Tibial nerve (tissue), 4 donors: ENCODE data around the gene SPSB4. TPM values are rescaled to one million over a fixed set of nuclear protein-coding genes. Genes with fewer than 3 reads are reported as not detected.

Source experiments
- DNase-seq, 2 donors: peaks; one replicate each; pipeline ENCODE4 v3.0.0-alpha.2; 2019; ENCODE audit warnings: low spot score in 2 of 2
- H3K27ac ChIP-seq, 4 donors: fragments of 200-600 bp; sonication (generic) in 3 of 4; one replicate each; pipeline ENCODE4 v1.5.1; 2017 to 2019; ENCODE audit warnings: mild to moderate bottlenecking in 1 of 4
- H3K27me3 ChIP-seq, 2 donors: fragments of 200-600 bp; sonication (generic) in 1 of 2; one replicate each; pipeline versions ENCODE4 v1.5.1 to v1.6.0; 2017 to 2019
- H3K36me3 ChIP-seq, 3 donors: fragments of 200-600 bp; sonication (generic); one replicate each; pipeline ENCODE4 v1.5.1; 2018 to 2019
- H3K4me1 ChIP-seq, 4 donors: fragments of 200-600 bp; sonication (generic) in 3 of 4; one replicate each; pipeline ENCODE4 v1.5.1; 2017 to 2019
- H3K4me3 ChIP-seq, 4 donors: fragments of 200-600 bp; sonication (generic) in 3 of 4; one replicate each; pipeline ENCODE4 v1.5.1; 2017 to 2019; ENCODE audit warnings: mild to moderate bottlenecking in 1 of 4, moderate library complexity in 1 of 4
- H3K9me3 ChIP-seq, 4 donors: fragments of 200-600 bp; sonication (generic) in 3 of 4; one replicate each; pipeline ENCODE4 v1.5.1; 2017 to 2019
- CTCF ChIP-seq, 5 experiments: fragments of 200-600 bp in 3 of 5; fragments of 450-650 bp in 2 of 5; sonication (generic) in 3 of 5; IDR thresholded peaks; one replicate each; pipeline ENCODE4 v1.5.1; 2016 to 2019; ENCODE audit warnings: antibody characterized with exemption in 5 of 5, mild to moderate bottlenecking in 3 of 5, moderate library complexity in 2 of 5
- EP300 ChIP-seq, 2 donors: sonication (generic); formaldehyde crosslinking; IDR thresholded peaks; one replicate each; pipeline ENCODE4 v1.6.1; 2017; ENCODE audit warnings: antibody characterized with exemption in 2 of 2, mild to moderate bottlenecking in 1 of 2
- POLR2A ChIP-seq, 2 donors: fragments of 450-650 bp; IDR thresholded peaks; one replicate each; pipeline ENCODE4 v1.6.1; 2017; ENCODE audit warnings: antibody characterized with exemption in 2 of 2, mild to moderate bottlenecking in 2 of 2, moderate library complexity in 2 of 2
- WGBS, 2 donors: methylation state at CpG; one replicate each; pipeline ENCODE4 v1.1.5; 2018; 5-methylcytosine and 5-hydroxymethylcytosine counted together
- total RNA-seq, 4 donors: library from RNA; depleted of rRNA; stranded (reverse); fragments of >200 nt; gene quantifications; one replicate each; pipeline ENCODE4 v1.1.0, GENCODE V29; 2016

The SPSB4 gene
- total RNA-seq, 4 donors from 2014 or later: 0.63 to 2.0 TPM; not detected in 2

GRCh38 chr3:141124715-141125114, 73.6 kb downstream of the SPSB4 start:
- Histone ChIP-seq H3K36me3 (no peaks in the 10 kb centered on the region), H3K27ac (no peak overlapping the region), H3K4me1 (no peaks in the 10 kb centered on the region), H3K9me3 (peaks cover 0 to 21% (median 0%) of the 10 kb centered on the region in 4 donors), H3K4me3 (no peak overlapping the region), H3K27me3 (no peaks in the 10 kb centered on the region)
- WGBS, 2 donors: 92 to 93% methylated on average over 5 of the region's 5 CpGs
- TF ChIP-seq CTCF (IDR thresholded peaks at IDR 0.05) (no peak), EP300 (IDR thresholded peaks at IDR 0.05) (no peak), POLR2A (IDR thresholded peaks at IDR 0.05) (no peak)
- DNase-seq: no peak

GRCh38 chr3:141125351-141125750, 74.2 kb downstream of the SPSB4 start:
- Histone ChIP-seq H3K9me3 (peaks cover 0 to 21% (median 0%) of the 10 kb centered on the region in 4 donors), H3K36me3 (no peaks in the 10 kb centered on the region), H3K4me3 (no peak overlapping the region), H3K4me1 (no peaks in the 10 kb centered on the region), H3K27me3 (no peaks in the 10 kb centered on the region), H3K27ac (no peak overlapping the region)
- DNase-seq: no peak
- TF ChIP-seq CTCF (IDR thresholded peaks at IDR 0.05) (no peak), EP300 (IDR thresholded peaks at IDR 0.05) (no peak), POLR2A (IDR thresholded peaks at IDR 0.05) (no peak)

- Histone ChIP-seq H3K4me3 (no peak overlapping the region), H3K9me3 (peaks cover 0 to 16% (median 0%) of the 10 kb centered on the region in 4 donors), H3K27me3 (no peaks in the 10 kb centered on the region), H3K36me3 (no peaks in the 10 kb centered on the region), H3K27ac (no peak overlapping the region), H3K4me1 (no peaks in the 10 kb centered on the region)
- WGBS, 2 donors: 92 to 95% methylated on average over 8 to 9 of the region's 9 CpGs
- DNase-seq: no peak
- TF ChIP-seq EP300 (IDR thresholded peaks at IDR 0.05) (no peak), POLR2A (IDR thresholded peaks at IDR 0.05) (no peak), CTCF (IDR thresholded peaks at IDR 0.05) (no peak)
Observed at GRCh38 chr3:141126661-141127343, 75.7 kb downstream of the SPSB4 start.

- Histone ChIP-seq H3K9me3 (peaks cover 0 to 21% (median 0%) of the 10 kb centered on the region in 4 donors), H3K27me3 (no peaks in the 10 kb centered on the region), H3K4me1 (no peaks in the 10 kb centered on the region), H3K4me3 (no peak overlapping the region), H3K27ac (no peak overlapping the region), H3K36me3 (no peaks in the 10 kb centered on the region)
- TF ChIP-seq POLR2A (IDR thresholded peaks at IDR 0.05) (no peak), CTCF (IDR thresholded peaks at IDR 0.05) (no peak), EP300 (IDR thresholded peaks at IDR 0.05) (no peak)
- no peak for DNase-seq
- 69 to 71% methylated on average over 8 to 9 of the region's 9 CpGs for WGBS, 2 donors
Observed at GRCh38 chr3:141127344-141128125, 76.4 kb downstream of the SPSB4 start.

GRCh38 chr3:141128126-141128777, 77.1 kb downstream of the SPSB4 start:
- Histone ChIP-seq H3K9me3 (peaks cover 0 to 21% (median 0%) of the 10 kb centered on the region in 4 donors), H3K4me3 (no peak overlapping the region), H3K4me1 (no peaks in the 10 kb centered on the region), H3K27me3 (no peaks in the 10 kb centered on the region), H3K27ac (no peak overlapping the region), H3K36me3 (no peaks in the 10 kb centered on the region)
- 75 to 84% methylated on average over 5 of the region's 5 CpGs for WGBS, 2 donors
- no peak for DNase-seq
- no peak for TF ChIP-seq CTCF (IDR thresholded peaks at IDR 0.05)
- no peak for TF ChIP-seq EP300 (IDR thresholded peaks at IDR 0.05)
- no peak for TF ChIP-seq POLR2A (IDR thresholded peaks at IDR 0.05)
